ENCODE measurements around the gene VSNL1. TPM values are rescaled to one million over a fixed set of nuclear protein-coding genes. Genes with fewer than 3 reads are reported as not detected.

The VSNL1 gene
- polyA plus RNA-seq, 3 donors: not detected

- H3K4me1 Mint-ChIP-seq: peaks cover 2% of the 10 kb centered on the region
- Histone ChIP-seq H3K4me3 (replicated peaks in 1 of 3; ENCODE audit: low read depth in 2 of 3, low read length in 3 of 3) (no peak overlapping the region), H3K36me3 (replicated peaks in 1 of 2; ENCODE audit: control insufficient read depth in 1 of 2, insufficient read depth in 2 of 2, low read length in 2 of 2) (no peaks in the 10 kb centered on the region), H3K27me3 (ENCODE audit: control insufficient read depth in 2 of 2, insufficient read depth in 2 of 2, low read length in 2 of 2) (no peaks in the 10 kb centered on the region), H3K9ac (ENCODE audit: insufficient read depth, low read length, poor library complexity, severe bottlenecking) (no peak overlapping the region), H3K4me2 (replicated peaks; ENCODE audit: extremely low read depth, low read length, poor library complexity, severe bottlenecking) (no peak overlapping the region), H4K20me1 (ENCODE audit: insufficient read depth, low read length) (no peaks in the 10 kb centered on the region), H2AFZ (ENCODE audit: insufficient read depth, low read depth, low read length, poor library complexity, severe bottlenecking) (no peak overlapping the region), H3K79me2 (ENCODE audit: insufficient read depth, low read length) (no peaks in the 10 kb centered on the region), H3K9me3 (replicated peaks in 1 of 2; ENCODE audit: control insufficient read depth in 1 of 2, insufficient read depth in 1 of 2, low read length in 2 of 2) (no peaks in the 10 kb centered on the region), H3K27ac (ENCODE audit: low read depth in 1 of 2, low read length in 2 of 2) (no peak overlapping the region), H3K4me1 (ENCODE audit: control insufficient read depth in 1 of 2, insufficient read depth in 2 of 2, low read length in 2 of 2) (peaks cover under 1 to 4% of the 10 kb centered on the region in 2 donors)
- no peak for DNase-seq
- WGBS (ENCODE audit: insufficient coverage): 88% methylated on average over 4 of the region's 8 CpGs
- H3K27me3 Mint-ChIP-seq (ENCODE audit: low read depth in 3 of 3): peaks cover 1 to 4% (median 2%) of the 10 kb centered on the region in 3 donors
- TF ChIP-seq, protein P1, sequence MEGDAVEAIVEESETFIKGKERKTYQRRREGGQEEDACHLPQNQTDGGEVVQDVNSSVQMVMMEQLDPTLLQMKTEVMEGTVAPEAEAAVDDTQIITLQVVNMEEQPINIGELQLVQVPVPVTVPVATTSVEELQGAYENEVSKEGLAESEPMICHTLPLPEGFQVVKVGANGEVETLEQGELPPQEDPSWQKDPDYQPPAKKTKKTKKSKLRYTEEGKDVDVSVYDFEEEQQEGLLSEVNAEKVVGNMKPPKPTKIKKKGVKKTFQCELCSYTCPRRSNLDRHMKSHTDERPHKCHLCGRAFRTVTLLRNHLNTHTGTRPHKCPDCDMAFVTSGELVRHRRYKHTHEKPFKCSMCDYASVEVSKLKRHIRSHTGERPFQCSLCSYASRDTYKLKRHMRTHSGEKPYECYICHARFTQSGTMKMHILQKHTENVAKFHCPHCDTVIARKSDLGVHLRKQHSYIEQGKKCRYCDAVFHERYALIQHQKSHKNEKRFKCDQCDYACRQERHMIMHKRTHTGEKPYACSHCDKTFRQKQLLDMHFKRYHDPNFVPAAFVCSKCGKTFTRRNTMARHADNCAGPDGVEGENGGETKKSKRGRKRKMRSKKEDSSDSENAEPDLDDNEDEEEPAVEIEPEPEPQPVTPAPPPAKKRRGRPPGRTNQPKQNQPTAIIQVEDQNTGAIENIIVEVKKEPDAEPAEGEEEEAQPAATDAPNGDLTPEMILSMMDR (IDR thresholded peaks at IDR 0.05): no peak
- H3K9me3 Mint-ChIP-seq: no peaks in the 10 kb centered on the region
- no peak overlapping the region for H3K4me3 Mint-ChIP-seq
- no peak overlapping the region for H3K27ac Mint-ChIP-seq
- intact Hi-C loops (cut with micrococcal nuclease): no loop called here
- no peaks in the 10 kb centered on the region for H3K36me3 Mint-ChIP-seq
Observed at GRCh38 chr2:17637131-17637906, 96.8 kb downstream of the VSNL1 start.

DNA sequence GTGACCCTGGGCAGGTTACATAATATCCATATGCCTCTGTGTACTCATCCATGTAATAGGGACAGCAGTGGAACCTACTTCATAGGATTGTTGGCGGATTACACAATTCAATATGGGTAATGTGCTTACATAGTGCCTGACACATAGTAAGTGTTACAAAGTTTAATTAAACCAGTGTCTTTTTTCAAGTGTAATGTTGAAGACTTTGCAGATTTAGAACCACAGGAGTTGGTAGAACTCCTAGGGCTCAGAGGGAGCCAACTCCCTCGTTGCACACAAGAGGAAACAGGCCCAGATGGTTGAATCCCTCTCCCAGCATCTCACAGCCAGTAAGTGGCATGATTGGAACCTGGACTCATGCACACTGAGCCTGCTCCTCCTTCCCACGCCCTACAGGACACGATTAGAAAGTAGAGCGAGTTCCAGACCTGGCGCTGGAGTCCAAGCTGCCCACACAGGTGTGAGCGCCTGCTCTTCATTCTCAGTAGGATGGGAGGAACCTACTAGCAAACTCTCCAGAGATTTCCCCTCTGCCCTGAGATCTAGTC, 97.8 kb downstream of the VSNL1 start:
- H3K27ac ChIP-seq (ENCODE audit: low read depth in 1 of 2, low read length in 2 of 2): no peak overlapping the region
- Mint-ChIP-seq H3K9me3 (no peaks in the 10 kb centered on the region), H3K27ac (no peak overlapping the region), H3K36me3 (no peaks in the 10 kb centered on the region), H3K27me3 (ENCODE audit: low read depth in 3 of 3) (peaks cover 1 to 4% (median 2%) of the 10 kb centered on the region in 3 donors), H3K4me1 (peaks cover 12% of the 10 kb centered on the region), H3K4me3 (no peak overlapping the region)
- H2AFZ ChIP-seq (ENCODE audit: insufficient read depth, low read depth, low read length, poor library complexity, severe bottlenecking): no peak overlapping the region
- H3K27me3 ChIP-seq (ENCODE audit: control insufficient read depth in 2 of 2, insufficient read depth in 2 of 2, low read length in 2 of 2): no peaks in the 10 kb centered on the region
- peaks cover 10 to 13% of the 10 kb centered on the region in 2 donors for H3K4me1 ChIP-seq (ENCODE audit: control insufficient read depth in 1 of 2, insufficient read depth in 2 of 2, low read length in 2 of 2)
- H3K9me3 ChIP-seq (replicated peaks in 1 of 2; ENCODE audit: control insufficient read depth in 1 of 2, insufficient read depth in 1 of 2, low read length in 2 of 2): no peaks in the 10 kb centered on the region
- no peak for DNase-seq
- H3K4me3 ChIP-seq (replicated peaks in 1 of 3; ENCODE audit: low read depth in 2 of 3, low read length in 3 of 3): no peak overlapping the region
- intact Hi-C loops (cut with micrococcal nuclease): no loop called here
- TF ChIP-seq, protein P1 (IDR thresholded peaks at IDR 0.05): no peak
- no peaks in the 10 kb centered on the region for H4K20me1 ChIP-seq (ENCODE audit: insufficient read depth, low read length)
- 93% methylated on average over 4 of the region's 7 CpGs for WGBS (ENCODE audit: insufficient coverage)
- H3K36me3 ChIP-seq (replicated peaks in 1 of 2; ENCODE audit: control insufficient read depth in 1 of 2, insufficient read depth in 2 of 2, low read length in 2 of 2): no peaks in the 10 kb centered on the region
- H3K4me2 ChIP-seq (replicated peaks; ENCODE audit: extremely low read depth, low read length, poor library complexity, severe bottlenecking): no peak overlapping the region
- no peak overlapping the region for H3K9ac ChIP-seq (ENCODE audit: insufficient read depth, low read length, poor library complexity, severe bottlenecking)
- H3K79me2 ChIP-seq (ENCODE audit: insufficient read depth, low read length): no peaks in the 10 kb centered on the region
